Measurements from ENCODE around the gene NVL.

NVL gene

DNA sequence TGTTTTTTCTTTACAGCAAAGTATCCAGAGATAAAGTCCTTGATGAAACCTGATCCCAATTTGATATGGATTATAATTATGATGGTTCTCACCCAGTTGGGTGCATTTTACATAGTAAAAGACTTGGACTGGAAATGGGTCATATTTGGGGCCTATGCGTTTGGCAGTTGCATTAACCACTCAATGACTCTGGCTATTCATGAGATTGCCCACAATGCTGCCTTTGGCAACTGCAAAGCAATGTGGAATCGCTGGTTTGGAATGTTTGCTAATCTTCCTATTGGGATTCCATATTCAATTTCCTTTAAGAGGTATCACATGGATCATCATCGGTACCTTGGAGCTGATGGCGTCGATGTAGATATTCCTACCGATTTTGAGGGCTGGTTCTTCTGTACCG lies 140.4 kb downstream of the NVL start:
- DNase-seq = no peak

DNA sequence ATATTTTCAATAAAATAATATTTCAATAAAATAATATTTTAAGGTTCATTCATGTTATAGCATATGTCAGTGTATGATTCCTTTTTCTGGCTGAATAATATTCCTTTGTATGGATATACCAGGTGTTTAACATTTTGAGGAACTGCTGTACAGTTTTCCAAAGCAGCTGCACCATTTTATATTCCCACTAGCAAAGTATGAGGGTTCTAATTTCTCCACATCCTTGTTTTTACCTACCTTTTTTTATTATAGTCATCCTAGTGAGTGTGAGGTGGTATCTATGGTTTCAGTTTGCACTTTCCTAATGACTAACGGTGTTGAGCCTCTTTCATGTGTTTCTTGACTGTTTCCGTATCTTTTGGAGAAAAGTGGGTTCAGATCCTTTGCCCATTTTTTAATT lies 141.7 kb downstream of the NVL start:
- DNase-seq = no peak

DNA sequence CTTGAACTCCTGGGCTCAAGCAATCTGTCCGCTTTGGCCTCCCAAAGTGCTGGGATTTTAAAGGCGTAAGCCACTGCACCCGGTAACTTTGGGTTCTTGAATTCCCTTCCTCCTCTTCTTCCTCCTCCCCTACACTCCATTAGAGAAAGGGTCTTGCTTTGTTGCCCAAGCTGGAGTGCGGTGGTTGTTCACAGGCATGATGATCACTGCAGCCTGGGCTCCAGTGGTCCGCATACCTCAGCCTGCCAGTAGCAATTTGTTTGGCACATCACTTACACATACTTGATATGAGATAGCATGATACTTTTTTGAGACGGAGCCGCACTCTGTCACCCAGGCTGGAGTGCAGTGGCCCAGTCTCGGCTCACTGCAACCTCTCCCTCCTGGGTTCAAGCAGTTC lies 144.8 kb downstream of the NVL start:
- DNase-seq = no peak

DNA sequence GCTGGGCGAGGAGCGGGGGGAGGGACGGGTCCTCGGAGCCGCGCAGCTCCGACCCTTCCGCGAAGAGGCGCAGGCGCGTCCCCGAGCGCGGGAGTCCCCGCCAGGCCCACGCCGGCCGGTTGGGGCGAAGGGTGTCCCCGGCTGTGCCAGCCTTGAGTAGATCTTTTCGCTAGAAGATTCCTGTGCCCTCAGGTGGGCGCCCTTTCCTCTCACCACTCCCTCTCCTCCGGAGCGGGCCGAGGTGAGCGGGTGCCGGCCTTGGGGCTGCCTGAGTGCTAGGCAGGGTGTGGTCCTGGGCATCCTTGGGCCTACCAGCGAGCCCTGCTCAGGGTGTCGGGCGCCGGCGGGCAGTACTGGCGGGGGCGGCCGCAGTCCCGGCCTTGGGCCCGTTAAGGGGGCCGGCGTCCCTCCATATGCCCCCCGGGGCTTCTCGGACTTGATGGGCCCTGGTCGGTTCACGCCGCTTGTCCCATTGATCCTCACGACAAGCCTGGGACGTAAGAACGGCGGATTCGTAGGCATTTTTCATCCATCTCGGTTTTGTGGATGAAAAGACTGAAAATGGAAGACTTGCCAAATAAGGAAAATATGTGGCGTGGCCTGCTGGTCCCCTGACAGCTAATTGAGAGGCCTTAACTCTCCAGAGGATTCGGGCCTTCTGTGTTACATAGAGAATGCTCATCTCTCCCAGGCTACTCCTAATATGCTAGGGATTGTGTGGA lies 146.2 kb downstream of the NVL start:
- DNase-seq = peak; percentile 60

DNA sequence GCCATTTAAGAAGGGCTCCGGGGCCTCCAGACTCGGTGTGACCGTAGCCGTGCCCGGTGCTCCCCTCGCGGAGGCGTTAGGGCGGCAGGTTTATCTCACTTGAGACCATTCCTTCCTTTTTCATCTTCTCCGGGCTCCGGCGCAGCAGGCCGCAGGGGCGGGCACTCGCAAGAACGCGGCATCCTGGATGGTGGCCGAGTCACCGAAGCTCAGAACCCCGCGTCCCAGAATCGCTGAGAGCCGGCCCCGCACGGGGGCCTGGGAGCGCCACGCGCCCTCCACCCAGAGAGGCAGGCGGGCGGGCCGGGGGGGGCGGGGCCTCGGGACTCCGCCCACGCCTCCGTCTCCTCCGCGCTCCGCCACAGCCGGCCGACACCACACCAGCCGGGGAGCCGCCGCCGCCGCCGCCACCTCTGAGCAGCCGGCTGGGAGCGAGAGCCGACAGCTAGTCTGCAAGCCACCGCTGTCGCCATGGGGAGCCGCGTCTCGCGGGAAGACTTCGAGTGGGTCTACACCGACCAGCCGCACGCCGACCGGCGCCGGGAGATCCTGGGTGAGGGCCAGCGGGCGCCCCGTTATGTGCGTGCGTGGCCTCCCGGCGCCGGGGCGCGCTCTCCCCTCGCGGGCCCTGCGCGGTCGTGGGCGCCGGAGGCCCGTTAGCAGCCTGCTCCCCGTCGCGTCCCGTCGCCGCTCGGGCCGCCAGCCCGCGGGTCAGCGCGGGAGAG lies 146.9 kb downstream of the NVL start, which contains the start of gene DEGS1:
TSS of gene DEGS1 (plus strand) at position 375 of the 725 bp plus-strand sequence. CDS start at position 472, 97 bp downstream.
- peak; percentile 91 for DNase-seq

DNA sequence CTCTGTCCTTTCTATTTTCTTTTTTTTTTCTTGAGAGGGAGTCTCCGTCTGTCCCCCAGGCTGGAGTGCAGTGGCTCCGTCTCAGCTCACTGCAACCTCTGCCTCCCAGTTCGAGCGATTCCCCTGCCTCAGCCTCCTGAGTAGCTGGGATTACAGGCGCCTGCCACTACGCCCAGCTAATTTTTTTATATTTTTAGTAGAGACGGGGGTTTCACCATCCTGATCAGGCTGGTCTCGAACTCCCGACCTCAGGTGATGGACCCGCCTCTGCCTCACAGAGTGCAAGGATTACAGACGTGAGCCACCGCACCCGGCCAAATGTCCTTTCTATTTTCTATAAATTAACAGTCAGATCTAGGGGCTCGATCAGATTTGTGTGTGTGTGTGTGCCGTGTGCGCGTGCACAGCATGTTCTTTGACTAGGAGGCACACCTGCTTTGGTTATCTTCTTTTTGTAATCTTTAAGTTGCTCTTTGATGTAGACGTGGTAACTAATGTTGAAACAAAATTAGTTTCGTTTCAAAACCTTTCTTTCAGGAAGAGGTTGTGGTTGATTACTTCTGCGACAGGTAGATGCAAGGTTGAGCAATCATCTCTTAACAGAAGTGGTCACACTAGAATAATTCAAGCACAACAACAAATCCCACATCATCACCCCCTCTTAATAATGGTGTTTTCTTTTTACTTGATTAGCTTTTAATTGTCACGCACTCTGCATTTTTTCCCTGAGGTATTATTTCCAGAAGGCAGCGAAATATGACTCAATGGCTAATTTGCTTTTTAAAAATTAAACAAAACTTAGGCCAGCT lies 147.7 kb downstream of the NVL start:
- peak; percentile 61 for DNase-seq

DNA sequence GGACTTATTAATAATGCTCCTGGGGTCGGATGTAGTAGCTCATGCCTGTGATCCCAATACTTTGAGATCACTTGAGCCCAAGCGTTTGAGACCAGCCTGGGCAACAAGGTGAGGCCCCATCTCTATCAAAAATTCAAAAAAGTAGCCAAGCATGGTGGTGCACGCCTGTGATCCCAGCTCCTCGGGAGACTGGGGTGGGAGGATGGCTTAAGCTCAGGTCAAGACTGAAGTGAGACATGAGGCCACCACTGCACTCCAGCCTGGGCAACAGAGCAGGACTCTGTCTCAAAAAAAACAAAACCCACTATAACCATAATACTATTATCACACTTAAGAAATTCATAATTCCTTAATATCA lies 148.5 kb downstream of the NVL start:
- DNase-seq = no peak

DNA sequence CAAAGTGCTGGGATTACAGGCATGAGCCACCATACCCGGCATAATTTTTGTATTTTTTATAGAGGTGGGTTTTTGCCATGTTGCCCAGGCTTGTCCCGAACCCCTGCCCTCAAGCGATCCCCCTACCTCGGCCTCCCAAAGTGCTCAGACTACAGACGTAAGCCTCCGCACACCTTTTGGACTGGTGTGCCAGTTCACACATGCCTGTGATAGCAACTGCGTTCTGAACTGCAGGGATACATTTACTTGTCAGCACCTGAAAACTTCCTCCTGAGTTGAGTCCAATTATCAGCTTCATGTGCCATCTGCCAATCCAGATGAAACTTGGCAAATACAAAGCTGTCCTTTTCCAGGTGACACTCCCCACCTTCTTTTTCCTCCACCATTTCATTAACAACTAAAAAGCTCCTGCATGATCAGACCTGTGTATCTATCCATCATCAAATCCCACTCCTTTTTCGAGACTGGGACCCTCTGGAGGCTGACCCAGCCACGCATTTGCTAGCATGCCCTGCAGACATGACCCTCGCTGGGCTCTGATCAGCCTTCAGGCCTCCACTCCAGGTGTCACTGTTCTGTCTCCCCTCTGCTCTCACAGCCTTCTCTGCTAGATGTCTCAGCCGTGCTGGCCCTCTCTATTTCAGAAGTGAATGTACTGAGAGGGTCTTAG lies 149.1 kb downstream of the NVL start:
- no peak for DNase-seq

DNA sequence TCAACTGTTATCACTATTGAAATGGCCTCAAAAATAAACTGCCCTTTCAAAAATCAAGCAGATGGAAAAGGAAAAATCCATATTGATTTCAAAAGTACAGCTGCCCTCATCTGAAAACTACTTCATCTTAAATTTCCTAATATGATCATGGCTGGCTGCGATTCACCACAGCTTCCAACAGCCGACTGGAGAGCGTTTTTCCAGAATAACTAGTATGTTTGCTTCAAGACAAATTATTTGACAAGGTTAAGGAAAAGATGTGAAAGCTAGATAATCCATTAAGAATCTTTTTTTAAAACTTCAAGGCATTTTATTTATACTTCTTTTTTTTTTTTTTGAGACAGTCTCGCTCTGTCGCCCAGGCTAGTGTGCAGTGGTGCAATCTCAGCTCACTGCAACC lies 151.1 kb downstream of the NVL start:
- DNase-seq = no peak

DNA sequence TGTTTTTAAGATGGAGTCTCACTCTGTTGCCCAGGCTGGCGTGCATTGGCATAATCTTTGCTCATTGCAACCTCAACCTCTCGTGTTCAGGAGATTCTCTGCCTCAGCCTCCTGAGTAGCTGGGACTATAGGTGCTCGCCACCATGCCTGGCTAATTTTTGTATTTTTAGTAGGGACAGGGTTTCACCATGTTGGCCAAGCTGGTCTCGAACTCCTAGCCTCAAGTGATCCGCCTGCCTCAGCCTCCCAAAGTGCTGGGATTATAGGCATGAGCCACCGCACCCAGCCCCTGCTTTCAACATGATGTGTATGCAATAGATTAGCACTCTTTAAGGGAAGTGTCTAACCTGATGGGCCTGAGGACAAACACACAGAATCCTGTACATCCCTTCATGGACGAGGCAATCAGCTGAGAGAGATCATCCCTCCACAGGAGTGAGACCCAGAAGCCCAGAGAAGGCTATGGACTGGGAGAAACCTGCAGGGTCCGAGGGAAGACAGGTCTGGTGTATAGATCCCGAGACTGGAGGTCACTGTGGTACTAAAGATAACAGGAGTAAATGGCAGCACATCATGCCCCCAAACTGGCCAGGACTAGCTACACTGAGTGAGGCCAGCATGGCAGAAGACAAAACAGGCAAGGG lies 152.5 kb downstream of the NVL start:
- DNase-seq = no peak

All from NCI-H2227 treated with DMSO at 0.1 percent for 48 hours (cell line).